Loucy (cell line): ENCODE measurements around the gene OPN1MW.
"Not testable (repeated sequence)": the region's sequence is repeated elsewhere in the genome, so short reads cannot be mapped to it uniquely, and the experiment has no call there.

ENCODE experiments used
- H2AFZ ChIP-seq: fragments of 200-600 bp; sonication (generic); 2 replicates; pipeline ENCODE4 v1.6.0; 2016; ENCODE audit warnings: antibody characterized with exemption, mild to moderate bottlenecking, low read length, moderate library complexity
- H3F3A ChIP-seq: fragments of 200-600 bp; 2 replicates; pipeline ENCODE4 v1.6.0; 2016; ENCODE audit warnings: antibody characterized with exemption, low read depth, mild to moderate bottlenecking
- H3K27me3 ChIP-seq: fragments of 200-600 bp; sonication (generic); 2 replicates; pipeline ENCODE4 v1.6.1; 2014; ENCODE audit warnings: low read length, mild to moderate bottlenecking; ENCODE audit not compliant: insufficient read depth, poor library complexity, severe bottlenecking
- H3K36me3 ChIP-seq: fragments of 200-600 bp; sonication (generic); 2 replicates; pipeline ENCODE4 v1.6.1; 2016; ENCODE audit warnings: low read length; ENCODE audit not compliant: insufficient read depth
- H3K4me1 ChIP-seq: fragments of 200-600 bp; sonication (generic); 2 replicates; pipeline ENCODE4 v1.5.1; 2014; ENCODE audit warnings: low read length, mild to moderate bottlenecking; ENCODE audit not compliant: insufficient read depth, poor library complexity, severe bottlenecking
- H3K4me2 ChIP-seq: fragments of 200-600 bp; sonication (generic); 2 replicates; pipeline ENCODE4 v1.6.0; 2014; ENCODE audit warnings: antibody characterized with exemption, low read length, low read depth, mild to moderate bottlenecking; ENCODE audit not compliant: poor library complexity, severe bottlenecking
- H3K4me3 ChIP-seq: fragments of 200-600 bp; sonication (generic); 2 replicates; pipeline ENCODE4 v1.5.1; 2014; ENCODE audit warnings: low read length, mild to moderate bottlenecking, mixed read lengths; ENCODE audit not compliant: poor library complexity, severe bottlenecking
- H3K79me2 ChIP-seq: fragments of 200-600 bp; sonication (generic); 2 replicates; pipeline ENCODE4 v1.6.1; 2014; ENCODE audit warnings: low read length; ENCODE audit not compliant: insufficient read depth
- H3K9ac ChIP-seq: fragments of 200-600 bp; sonication (generic); 2 replicates; pipeline ENCODE4 v1.6.0; 2014; ENCODE audit warnings: mild to moderate bottlenecking, low read depth, low read length, moderate library complexity; ENCODE audit not compliant: poor library complexity, severe bottlenecking
- H3K9me2 ChIP-seq: fragments of 200-600 bp; sonication (generic); replicated peaks from 2 replicates; pipeline ENCODE4 v1.6.1; 2016; ENCODE audit warnings: low read depth, low read length, mixed read lengths
- H3K9me3 ChIP-seq: fragments of 200-600 bp; sonication (generic); 2 replicates; pipeline ENCODE4 v1.6.1; 2014; ENCODE audit warnings: mild to moderate bottlenecking, antibody characterized with exemption, low read length, low read depth; ENCODE audit not compliant: insufficient read depth
- H4K20me1 ChIP-seq: fragments of 200-600 bp; sonication (generic); 2 replicates; pipeline ENCODE4 v1.6.0; 2014; ENCODE audit warnings: antibody characterized with exemption, low read length, mild to moderate bottlenecking; ENCODE audit not compliant: insufficient read depth, poor library complexity, severe bottlenecking
- EZH2phosphoT487 ChIP-seq: fragments of 200-600 bp; IDR thresholded peaks from 2 replicates; pipeline ENCODE4 v1.6.1; 2018; ENCODE audit warnings: antibody characterized with exemption, mild to moderate bottlenecking, moderate library complexity, borderline replicate concordance
- TF ChIP-seq, protein P1 (sequence below): fragments of 200-600 bp; sonication (generic); conservative IDR thresholded peaks from 2 replicates; pipeline ENCODE4 v1.5.1; 2014; ENCODE audit warnings: mild to moderate bottlenecking, antibody characterized with exemption, low read length

Gene OPN1MW

DNA sequence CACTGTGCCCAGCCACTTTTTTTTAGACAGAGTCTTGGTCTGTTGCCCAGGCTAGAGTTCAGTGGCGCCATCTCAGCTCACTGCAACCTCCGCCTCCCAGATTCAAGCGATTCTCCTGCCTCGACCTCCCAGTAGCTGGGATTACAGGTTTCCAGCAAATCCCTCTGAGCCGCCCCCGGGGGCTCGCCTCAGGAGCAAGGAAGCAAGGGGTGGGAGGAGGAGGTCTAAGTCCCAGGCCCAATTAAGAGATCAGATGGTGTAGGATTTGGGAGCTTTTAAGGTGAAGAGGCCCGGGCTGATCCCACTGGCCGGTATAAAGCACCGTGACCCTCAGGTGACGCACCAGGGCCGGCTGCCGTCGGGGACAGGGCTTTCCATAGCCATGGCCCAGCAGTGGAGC, at the start of gene OPN1MW:
Gene OPN1MW (plus strand): TSS at position 301 of the 400 bp plus-strand sequence. CDS start 82 bp downstream, at position 383.
- H2AFZ ChIP-seq, H3K9me2 ChIP-seq, H4K20me1 ChIP-seq, H3K9ac ChIP-seq, H3K4me3 ChIP-seq, H3K4me2 ChIP-seq, H3F3A ChIP-seq, H3K79me2 ChIP-seq, H3K9me3 ChIP-seq, H3K4me1 ChIP-seq, H3K36me3 ChIP-seq, H3K27me3 ChIP-seq: not testable (repeated sequence)

DNA sequence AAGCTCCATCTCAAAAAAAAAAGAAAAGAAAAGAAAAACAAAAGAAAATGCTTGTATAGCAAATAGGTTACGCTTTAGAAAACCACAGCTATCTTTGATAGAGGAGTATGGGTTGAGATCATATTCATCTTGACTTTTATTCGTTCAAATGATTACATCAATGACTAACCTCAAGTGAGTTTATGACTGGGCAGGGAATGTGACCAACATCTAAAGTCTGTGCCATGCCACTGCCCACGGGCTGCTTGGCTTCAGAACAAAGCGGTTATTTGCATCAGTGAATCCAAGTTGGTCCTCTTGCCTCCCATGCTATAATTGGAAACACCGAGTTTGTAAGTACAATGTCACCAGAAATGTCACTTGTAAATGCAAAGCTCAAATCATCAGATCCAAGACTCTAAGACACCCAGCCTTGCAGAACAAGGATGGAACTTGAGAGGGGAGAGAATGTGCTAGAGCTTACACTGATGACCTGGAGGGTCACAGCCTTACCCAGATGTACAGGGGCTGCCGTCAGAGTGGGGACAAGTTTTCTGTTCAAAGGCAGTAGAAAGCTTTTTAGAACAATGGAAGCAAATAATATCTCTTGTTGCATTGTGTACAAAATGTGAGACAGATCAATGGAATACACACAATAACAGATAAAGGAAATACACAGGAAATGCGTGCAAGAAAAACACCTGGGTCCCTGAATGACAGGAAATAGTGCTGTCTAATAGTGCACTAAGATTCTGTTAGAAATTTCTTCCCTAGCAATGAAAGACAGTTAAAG, 46.8 kb upstream of the OPN1MW start:
- Histone ChIP-seq H3K79me2 (no peaks in the 10 kb centered on the region), H3K9ac (peak overlapping the region; percentile 28), H3K4me3 (no peak overlapping the region), H3K9me3 (no peaks in the 10 kb centered on the region), H3K4me2 (peak overlapping the region; percentile 57), H2AFZ (no peak overlapping the region), H3K4me1 (peaks cover 6% of the 10 kb centered on the region), H3K9me2 (no peaks in the 10 kb centered on the region), H4K20me1 (no peaks in the 10 kb centered on the region), H3F3A (no peaks in the 10 kb centered on the region), H3K27me3 (no peaks in the 10 kb centered on the region), H3K36me3 (no peaks in the 10 kb centered on the region)
- TF ChIP-seq EZH2phosphoT487 = no peak
- TF ChIP-seq, protein P1, sequence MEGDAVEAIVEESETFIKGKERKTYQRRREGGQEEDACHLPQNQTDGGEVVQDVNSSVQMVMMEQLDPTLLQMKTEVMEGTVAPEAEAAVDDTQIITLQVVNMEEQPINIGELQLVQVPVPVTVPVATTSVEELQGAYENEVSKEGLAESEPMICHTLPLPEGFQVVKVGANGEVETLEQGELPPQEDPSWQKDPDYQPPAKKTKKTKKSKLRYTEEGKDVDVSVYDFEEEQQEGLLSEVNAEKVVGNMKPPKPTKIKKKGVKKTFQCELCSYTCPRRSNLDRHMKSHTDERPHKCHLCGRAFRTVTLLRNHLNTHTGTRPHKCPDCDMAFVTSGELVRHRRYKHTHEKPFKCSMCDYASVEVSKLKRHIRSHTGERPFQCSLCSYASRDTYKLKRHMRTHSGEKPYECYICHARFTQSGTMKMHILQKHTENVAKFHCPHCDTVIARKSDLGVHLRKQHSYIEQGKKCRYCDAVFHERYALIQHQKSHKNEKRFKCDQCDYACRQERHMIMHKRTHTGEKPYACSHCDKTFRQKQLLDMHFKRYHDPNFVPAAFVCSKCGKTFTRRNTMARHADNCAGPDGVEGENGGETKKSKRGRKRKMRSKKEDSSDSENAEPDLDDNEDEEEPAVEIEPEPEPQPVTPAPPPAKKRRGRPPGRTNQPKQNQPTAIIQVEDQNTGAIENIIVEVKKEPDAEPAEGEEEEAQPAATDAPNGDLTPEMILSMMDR = no peak

DNA sequence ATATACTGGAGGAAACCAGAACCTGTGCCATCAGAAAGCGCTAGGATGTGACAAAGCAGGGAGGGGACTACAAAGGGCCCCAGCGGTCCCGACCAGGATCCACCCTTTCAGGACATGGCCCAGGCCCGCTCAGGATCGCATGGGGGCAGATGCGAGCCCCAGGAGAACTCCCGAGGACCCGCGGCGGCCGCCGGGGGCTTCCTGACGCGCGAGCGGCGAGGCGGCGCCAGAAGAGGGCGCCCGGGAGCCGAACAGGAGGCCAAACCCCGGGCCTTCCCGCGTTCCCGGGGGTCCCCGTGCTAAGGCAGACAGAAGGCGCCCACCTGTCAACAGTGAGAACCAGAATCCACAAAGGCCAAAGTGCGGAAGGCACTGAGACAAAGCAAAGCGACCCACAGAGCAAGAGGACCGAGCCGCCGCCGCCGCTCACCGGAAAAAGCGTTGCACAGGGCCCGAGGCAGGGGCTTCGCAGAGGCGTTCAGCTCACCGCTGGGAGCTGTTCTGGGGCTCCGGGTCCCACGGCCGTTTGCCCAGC, 45.7 kb upstream of the OPN1MW start:
- H2AFZ ChIP-seq = peak overlapping the region; percentile 79; the same call in 1 of the 2 replicates
- no peaks in the 10 kb centered on the region for H3K36me3 ChIP-seq
- no peaks in the 10 kb centered on the region for H3K79me2 ChIP-seq
- TF ChIP-seq, protein P1 = peak; percentile 63
- TF ChIP-seq EZH2phosphoT487 = no peak
- H3K4me2 ChIP-seq = peak overlapping the region; percentile 57
- H3K4me3 ChIP-seq = peak overlapping the region; percentile 41
- H4K20me1 ChIP-seq = no peaks in the 10 kb centered on the region
- H3K9me3 ChIP-seq = no peaks in the 10 kb centered on the region
- peak overlapping the region; percentile 28 for H3K9ac ChIP-seq
- no peaks in the 10 kb centered on the region for H3F3A ChIP-seq
- no peaks in the 10 kb centered on the region for H3K27me3 ChIP-seq
- H3K4me1 ChIP-seq = peaks cover 6% of the 10 kb centered on the region
- H3K9me2 ChIP-seq = no peaks in the 10 kb centered on the region
